SK-N-SH treated with all-trans-retinoic acid at 6 μM for 48 hours (cell line): ENCODE measurements around the gene BBC3.

Experiments used
- RARB ChIP-seq: fragments of 250-450 bp; sonication (Bioruptor Pico); IDR thresholded peaks from 2 replicates; pipeline ENCODE4 v1.8.0; 2021; ENCODE audit warnings: mild to moderate bottlenecking, moderate library complexity
- ZNF565 ChIP-seq: fragments of 450-650 bp; formaldehyde crosslinking; conservative IDR thresholded peaks from 2 replicates; pipeline ENCODE4 v1.5.0; 2020; ENCODE audit warnings: low read depth, mild to moderate bottlenecking, moderate library complexity
- TF ChIP-seq, protein P1 (sequence below): fragments of 250-450 bp; sonication (Bioruptor Pico); IDR thresholded peaks from 2 replicates; pipeline ENCODE4 v1.5.1; 2020; ENCODE audit warnings: low read depth, mild to moderate bottlenecking, moderate library complexity
- TF ChIP-seq, protein P2 (sequence below): fragments of 250-450 bp; sonication (Bioruptor Pico); IDR thresholded peaks from 2 replicates; pipeline ENCODE4 v1.5.0; 2020; ENCODE audit warnings: mild to moderate bottlenecking, moderate library complexity

DNA sequence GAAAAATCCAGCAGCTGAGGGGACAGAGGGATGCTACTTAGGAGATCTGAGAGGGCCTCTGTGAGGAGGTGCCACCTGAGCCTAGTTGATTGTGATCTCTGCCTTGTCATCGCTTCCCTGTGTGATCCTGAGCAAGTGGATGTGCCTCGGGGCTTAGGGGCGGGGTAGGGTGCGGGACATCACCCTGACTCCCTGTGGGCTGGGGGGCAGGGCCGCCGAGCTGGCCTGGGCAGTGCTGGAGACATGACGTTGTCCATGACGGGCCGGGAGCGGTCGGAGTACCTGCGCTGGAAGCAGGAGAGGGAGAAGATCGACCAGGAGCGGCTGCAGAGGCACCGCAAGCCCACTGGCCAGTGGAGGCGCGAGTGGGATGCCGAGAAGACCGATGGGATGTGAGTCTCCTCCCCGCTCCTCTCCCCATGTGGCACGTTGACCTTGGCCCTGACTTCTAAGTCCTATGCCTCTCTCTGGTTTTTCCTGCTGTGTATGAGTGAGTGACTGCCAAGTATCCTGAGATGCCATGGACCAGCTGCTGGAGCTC lies 35.5 kb upstream of the BBC3 start:
- TF ChIP-seq, protein P1, sequence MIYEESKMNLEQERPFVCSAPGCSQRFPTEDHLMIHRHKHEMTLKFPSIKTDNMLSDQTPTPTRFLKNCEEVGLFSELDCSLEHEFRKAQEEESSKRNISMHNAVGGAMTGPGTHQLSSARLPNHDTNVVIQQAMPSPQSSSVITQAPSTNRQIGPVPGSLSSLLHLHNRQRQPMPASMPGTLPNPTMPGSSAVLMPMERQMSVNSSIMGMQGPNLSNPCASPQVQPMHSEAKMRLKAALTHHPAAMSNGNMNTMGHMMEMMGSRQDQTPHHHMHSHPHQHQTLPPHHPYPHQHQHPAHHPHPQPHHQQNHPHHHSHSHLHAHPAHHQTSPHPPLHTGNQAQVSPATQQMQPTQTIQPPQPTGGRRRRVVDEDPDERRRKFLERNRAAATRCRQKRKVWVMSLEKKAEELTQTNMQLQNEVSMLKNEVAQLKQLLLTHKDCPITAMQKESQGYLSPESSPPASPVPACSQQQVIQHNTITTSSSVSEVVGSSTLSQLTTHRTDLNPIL (CRISPR knock-in tag): no peak
- TF ChIP-seq RARB (CRISPR knock-in tag) (no peak), ZNF565 (CRISPR knock-in tag) (no peak)
- TF ChIP-seq, protein P2, sequence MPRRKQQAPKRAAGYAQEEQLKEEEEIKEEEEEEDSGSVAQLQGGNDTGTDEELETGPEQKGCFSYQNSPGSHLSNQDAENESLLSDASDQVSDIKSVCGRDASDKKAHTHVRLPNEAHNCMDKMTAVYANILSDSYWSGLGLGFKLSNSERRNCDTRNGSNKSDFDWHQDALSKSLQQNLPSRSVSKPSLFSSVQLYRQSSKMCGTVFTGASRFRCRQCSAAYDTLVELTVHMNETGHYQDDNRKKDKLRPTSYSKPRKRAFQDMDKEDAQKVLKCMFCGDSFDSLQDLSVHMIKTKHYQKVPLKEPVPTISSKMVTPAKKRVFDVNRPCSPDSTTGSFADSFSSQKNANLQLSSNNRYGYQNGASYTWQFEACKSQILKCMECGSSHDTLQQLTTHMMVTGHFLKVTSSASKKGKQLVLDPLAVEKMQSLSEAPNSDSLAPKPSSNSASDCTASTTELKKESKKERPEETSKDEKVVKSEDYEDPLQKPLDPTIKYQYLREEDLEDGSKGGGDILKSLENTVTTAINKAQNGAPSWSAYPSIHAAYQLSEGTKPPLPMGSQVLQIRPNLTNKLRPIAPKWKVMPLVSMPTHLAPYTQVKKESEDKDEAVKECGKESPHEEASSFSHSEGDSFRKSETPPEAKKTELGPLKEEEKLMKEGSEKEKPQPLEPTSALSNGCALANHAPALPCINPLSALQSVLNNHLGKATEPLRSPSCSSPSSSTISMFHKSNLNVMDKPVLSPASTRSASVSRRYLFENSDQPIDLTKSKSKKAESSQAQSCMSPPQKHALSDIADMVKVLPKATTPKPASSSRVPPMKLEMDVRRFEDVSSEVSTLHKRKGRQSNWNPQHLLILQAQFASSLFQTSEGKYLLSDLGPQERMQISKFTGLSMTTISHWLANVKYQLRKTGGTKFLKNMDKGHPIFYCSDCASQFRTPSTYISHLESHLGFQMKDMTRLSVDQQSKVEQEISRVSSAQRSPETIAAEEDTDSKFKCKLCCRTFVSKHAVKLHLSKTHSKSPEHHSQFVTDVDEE (CRISPR knock-in tag): no peak
